H1 (cell line): Measurements from ENCODE around the gene RBM24. TPM values are rescaled to one million over a fixed set of nuclear protein-coding genes. Genes with fewer than 3 reads are reported as not detected.

Experiments
- CEBPB ChIP-seq: IDR thresholded peaks from 2 replicates; pipeline ENCODE4 v1.6.1; 2012; ENCODE audit warnings: low read depth, low read length
- CHD1 ChIP-seq: IDR thresholded peaks from 2 replicates; pipeline ENCODE4 v1.6.1; 2012; ENCODE audit warnings: low read depth, low read length, improper control_type of control experiment
- GABPA ChIP-seq: IDR thresholded peaks from 2 replicates; pipeline ENCODE4 v1.6.1; 2011; ENCODE audit warnings: mild to moderate bottlenecking, low read length, moderate library complexity, borderline replicate concordance; ENCODE audit not compliant: insufficient read depth
- POLR2AphosphoS5 ChIP-seq: IDR thresholded peaks from 2 replicates; pipeline ENCODE4 v1.6.1; 2011; ENCODE audit warnings: low read depth, low read length
- RFX5 ChIP-seq: IDR thresholded peaks from 2 replicates; pipeline ENCODE4 v1.6.1; 2011; ENCODE audit warnings: low read depth, low read length, improper control_type of control experiment, borderline replicate concordance
- polyA plus RNA-seq, 7 experiments: library from polyadenylated mRNA; depleted of rRNA in 3 of 7; stranded (reverse) in 5 of 7; unstranded in 2 of 7; fragments of >200 nt in 5 of 7; fragments of 200-250 nt in 2 of 7; gene quantifications; 1 replicate in 5 of 7; 2 replicates in 1 of 7; 4 replicates in 1 of 7; pipeline versions ENCODE4 v1.2.1 to v1.2.3, GENCODE V29; 2011 to 2013; ENCODE audit warnings: missing spikeins in 2 of 7, mixed read lengths in 2 of 7
- total RNA-seq: library from RNA; stranded (reverse); fragmentation: NEBNext Ultra II Directional; extraction: Animal tissue kit (Norgen Biotek cat#: 25700); gene quantifications from 2 replicates; pipeline ENCODE4 v1.2.1, GENCODE V29; 2021
- TF ChIP-seq, protein P1 (sequence below): fragments of 300-600 bp; sonication (generic); IDR thresholded peaks from 2 replicates; pipeline ENCODE4 v1.7.1; 2012; ENCODE audit warnings: low read length, moderate library complexity, mild to moderate bottlenecking, inconsistent platforms; ENCODE audit not compliant: insufficient replicate concordance

Gene RBM24
- total and polyA plus RNA-seq, 2 of the 8 experiments (the other 6 are each of a cell fraction or from before 2014, with no cell fraction given) = 0.52 to 2.6 TPM

- TF ChIP-seq, protein P1, sequence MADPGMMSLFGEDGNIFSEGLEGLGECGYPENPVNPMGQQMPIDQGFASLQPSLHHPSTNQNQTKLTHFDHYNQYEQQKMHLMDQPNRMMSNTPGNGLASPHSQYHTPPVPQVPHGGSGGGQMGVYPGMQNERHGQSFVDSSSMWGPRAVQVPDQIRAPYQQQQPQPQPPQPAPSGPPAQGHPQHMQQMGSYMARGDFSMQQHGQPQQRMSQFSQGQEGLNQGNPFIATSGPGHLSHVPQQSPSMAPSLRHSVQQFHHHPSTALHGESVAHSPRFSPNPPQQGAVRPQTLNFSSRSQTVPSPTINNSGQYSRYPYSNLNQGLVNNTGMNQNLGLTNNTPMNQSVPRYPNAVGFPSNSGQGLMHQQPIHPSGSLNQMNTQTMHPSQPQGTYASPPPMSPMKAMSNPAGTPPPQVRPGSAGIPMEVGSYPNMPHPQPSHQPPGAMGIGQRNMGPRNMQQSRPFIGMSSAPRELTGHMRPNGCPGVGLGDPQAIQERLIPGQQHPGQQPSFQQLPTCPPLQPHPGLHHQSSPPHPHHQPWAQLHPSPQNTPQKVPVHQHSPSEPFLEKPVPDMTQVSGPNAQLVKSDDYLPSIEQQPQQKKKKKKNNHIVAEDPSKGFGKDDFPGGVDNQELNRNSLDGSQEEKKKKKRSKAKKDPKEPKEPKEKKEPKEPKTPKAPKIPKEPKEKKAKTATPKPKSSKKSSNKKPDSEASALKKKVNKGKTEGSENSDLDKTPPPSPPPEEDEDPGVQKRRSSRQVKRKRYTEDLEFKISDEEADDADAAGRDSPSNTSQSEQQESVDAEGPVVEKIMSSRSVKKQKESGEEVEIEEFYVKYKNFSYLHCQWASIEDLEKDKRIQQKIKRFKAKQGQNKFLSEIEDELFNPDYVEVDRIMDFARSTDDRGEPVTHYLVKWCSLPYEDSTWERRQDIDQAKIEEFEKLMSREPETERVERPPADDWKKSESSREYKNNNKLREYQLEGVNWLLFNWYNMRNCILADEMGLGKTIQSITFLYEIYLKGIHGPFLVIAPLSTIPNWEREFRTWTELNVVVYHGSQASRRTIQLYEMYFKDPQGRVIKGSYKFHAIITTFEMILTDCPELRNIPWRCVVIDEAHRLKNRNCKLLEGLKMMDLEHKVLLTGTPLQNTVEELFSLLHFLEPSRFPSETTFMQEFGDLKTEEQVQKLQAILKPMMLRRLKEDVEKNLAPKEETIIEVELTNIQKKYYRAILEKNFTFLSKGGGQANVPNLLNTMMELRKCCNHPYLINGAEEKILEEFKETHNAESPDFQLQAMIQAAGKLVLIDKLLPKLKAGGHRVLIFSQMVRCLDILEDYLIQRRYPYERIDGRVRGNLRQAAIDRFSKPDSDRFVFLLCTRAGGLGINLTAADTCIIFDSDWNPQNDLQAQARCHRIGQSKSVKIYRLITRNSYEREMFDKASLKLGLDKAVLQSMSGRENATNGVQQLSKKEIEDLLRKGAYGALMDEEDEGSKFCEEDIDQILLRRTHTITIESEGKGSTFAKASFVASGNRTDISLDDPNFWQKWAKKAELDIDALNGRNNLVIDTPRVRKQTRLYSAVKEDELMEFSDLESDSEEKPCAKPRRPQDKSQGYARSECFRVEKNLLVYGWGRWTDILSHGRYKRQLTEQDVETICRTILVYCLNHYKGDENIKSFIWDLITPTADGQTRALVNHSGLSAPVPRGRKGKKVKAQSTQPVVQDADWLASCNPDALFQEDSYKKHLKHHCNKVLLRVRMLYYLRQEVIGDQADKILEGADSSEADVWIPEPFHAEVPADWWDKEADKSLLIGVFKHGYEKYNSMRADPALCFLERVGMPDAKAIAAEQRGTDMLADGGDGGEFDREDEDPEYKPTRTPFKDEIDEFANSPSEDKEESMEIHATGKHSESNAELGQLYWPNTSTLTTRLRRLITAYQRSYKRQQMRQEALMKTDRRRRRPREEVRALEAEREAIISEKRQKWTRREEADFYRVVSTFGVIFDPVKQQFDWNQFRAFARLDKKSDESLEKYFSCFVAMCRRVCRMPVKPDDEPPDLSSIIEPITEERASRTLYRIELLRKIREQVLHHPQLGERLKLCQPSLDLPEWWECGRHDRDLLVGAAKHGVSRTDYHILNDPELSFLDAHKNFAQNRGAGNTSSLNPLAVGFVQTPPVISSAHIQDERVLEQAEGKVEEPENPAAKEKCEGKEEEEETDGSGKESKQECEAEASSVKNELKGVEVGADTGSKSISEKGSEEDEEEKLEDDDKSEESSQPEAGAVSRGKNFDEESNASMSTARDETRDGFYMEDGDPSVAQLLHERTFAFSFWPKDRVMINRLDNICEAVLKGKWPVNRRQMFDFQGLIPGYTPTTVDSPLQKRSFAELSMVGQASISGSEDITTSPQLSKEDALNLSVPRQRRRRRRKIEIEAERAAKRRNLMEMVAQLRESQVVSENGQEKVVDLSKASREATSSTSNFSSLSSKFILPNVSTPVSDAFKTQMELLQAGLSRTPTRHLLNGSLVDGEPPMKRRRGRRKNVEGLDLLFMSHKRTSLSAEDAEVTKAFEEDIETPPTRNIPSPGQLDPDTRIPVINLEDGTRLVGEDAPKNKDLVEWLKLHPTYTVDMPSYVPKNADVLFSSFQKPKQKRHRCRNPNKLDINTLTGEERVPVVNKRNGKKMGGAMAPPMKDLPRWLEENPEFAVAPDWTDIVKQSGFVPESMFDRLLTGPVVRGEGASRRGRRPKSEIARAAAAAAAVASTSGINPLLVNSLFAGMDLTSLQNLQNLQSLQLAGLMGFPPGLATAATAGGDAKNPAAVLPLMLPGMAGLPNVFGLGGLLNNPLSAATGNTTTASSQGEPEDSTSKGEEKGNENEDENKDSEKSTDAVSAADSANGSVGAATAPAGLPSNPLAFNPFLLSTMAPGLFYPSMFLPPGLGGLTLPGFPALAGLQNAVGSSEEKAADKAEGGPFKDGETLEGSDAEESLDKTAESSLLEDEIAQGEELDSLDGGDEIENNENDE = no peak
- TF ChIP-seq GABPA (no peak), POLR2AphosphoS5 (no peak), CHD1 (no peak), RFX5 (no peak), CEBPB (no peak)
These were observed 13.6 kb upstream of the RBM24 start (continued) for GRCh38 chr6:17267566-17267965.
